Body of pancreas (tissue), 4 donors: ENCODE measurements around the gene CPLX3. TPM values are rescaled to one million over a fixed set of nuclear protein-coding genes. Genes with fewer than 3 reads are reported as not detected.

Source experiments
- ATAC-seq: fragments of 150-250 bp; one replicate; pipeline ENCODE4 v1.9.1; 2016
- DNase-seq, 4 donors: peaks; one replicate each; pipeline ENCODE4 v3.0.0-alpha.2; 2019
- H3K27ac ChIP-seq, 4 donors: fragments of 200-600 bp; sonication (generic); 1 replicate in 3 of 4; 2 replicates in 1 of 4; pipeline versions ENCODE4 v1.5.1 to v1.6.1; 2016 to 2019; ENCODE audit warnings: mild to moderate bottlenecking in 1 of 4, mixed read lengths in 1 of 4, moderate library complexity in 1 of 4
- H3K27me3 ChIP-seq, 2 donors: fragments of 200-600 bp; sonication (generic); one replicate each; pipeline ENCODE4 v1.6.0; 2016; ENCODE audit warnings: mild to moderate bottlenecking in 1 of 2
- H3K36me3 ChIP-seq, 2 donors: fragments of 200-600 bp; sonication (generic); replicated peaks in 1 of 2; 2 replicates each; pipeline ENCODE4 v1.5.1; 2016; ENCODE audit warnings: low read depth in 2 of 2; ENCODE audit not compliant: insufficient read depth in 1 of 2
- H3K4me1 ChIP-seq: fragments of 200-600 bp; sonication (generic); one replicate; pipeline ENCODE4 v1.6.0; 2016
- H3K4me3 ChIP-seq, 2 donors: fragments of 200-600 bp; sonication (generic); 1 replicate in 1 of 2; 2 replicates in 1 of 2; pipeline ENCODE4 v1.5.1; 2016 to 2019
- H3K9me3 ChIP-seq, 3 donors: fragments of 200-600 bp; sonication (generic); 1 replicate in 2 of 3; 2 replicates in 1 of 3; pipeline ENCODE4 v1.5.1; 2016
- POLR2A ChIP-seq, 3 donors: fragments of 450-650 bp; IDR thresholded peaks; one replicate each; pipeline ENCODE4 v1.6.1; 2016; ENCODE audit warnings: antibody characterized with exemption in 3 of 3, mild to moderate bottlenecking in 2 of 3
- WGBS, 2 donors: methylation state at CpG; one replicate each; pipeline ENCODE4 v1.1.5; 2017; 5-methylcytosine and 5-hydroxymethylcytosine counted together
- intact Hi-C: fragments of 100-400 bp; cut with DNase I; formaldehyde crosslinking; loops from one replicate; pipeline ENCODE4 v1.15.1; 2023
- total RNA-seq, 2 donors: library from RNA; depleted of rRNA; stranded (reverse); fragments of >200 nt; gene quantifications; one replicate each; pipeline ENCODE4 v1.1.0, GENCODE V29; 2016
- TF ChIP-seq, protein P1 (sequence below), 7 experiments: fragments of 450-650 bp in 4 of 7; fragments of 200-600 bp in 3 of 7; sonication (generic) in 3 of 7; IDR thresholded peaks; one replicate each; pipeline ENCODE4 v1.5.1; 2016 to 2019; ENCODE audit warnings: antibody characterized with exemption in 7 of 7

The CPLX3 gene
- total RNA-seq, 2 donors from 2014 or later, result not detected

DNA sequence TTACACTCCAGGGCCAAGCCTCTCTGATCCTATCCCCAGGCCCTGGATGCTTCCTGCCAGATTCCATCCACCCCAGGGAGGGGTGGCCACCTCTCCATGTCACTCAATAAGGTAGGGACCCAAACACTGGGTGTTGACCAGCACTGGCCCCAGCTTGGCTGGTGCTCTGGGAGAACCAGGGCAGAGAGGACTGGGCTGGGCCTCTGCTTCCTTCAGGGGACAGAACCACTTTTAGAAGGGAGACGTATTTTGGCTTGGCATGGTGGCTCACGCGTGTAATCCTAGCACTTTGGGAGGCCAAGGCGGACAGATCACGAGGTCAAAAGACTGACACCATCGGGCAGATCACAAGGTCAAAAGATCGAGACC, 4.7 kb upstream of the CPLX3 start:
- no peak overlapping the region for H3K27ac ChIP-seq
- no peak for ATAC-seq
- no peak for DNase-seq
- intact Hi-C loops, result no loop called here
- WGBS, 2 donors, result 77 to 89% methylated on average over 6 to 7 of the region's 7 CpGs
- H3K4me1 ChIP-seq, result peaks cover 3% of the 10 kb centered on the region
- H3K36me3 ChIP-seq, result no peaks in the 10 kb centered on the region
- H3K4me3 ChIP-seq, result no peak overlapping the region
- peaks cover 0 to 2% of the 10 kb centered on the region in 2 donors for H3K27me3 ChIP-seq
- TF ChIP-seq, protein P1, sequence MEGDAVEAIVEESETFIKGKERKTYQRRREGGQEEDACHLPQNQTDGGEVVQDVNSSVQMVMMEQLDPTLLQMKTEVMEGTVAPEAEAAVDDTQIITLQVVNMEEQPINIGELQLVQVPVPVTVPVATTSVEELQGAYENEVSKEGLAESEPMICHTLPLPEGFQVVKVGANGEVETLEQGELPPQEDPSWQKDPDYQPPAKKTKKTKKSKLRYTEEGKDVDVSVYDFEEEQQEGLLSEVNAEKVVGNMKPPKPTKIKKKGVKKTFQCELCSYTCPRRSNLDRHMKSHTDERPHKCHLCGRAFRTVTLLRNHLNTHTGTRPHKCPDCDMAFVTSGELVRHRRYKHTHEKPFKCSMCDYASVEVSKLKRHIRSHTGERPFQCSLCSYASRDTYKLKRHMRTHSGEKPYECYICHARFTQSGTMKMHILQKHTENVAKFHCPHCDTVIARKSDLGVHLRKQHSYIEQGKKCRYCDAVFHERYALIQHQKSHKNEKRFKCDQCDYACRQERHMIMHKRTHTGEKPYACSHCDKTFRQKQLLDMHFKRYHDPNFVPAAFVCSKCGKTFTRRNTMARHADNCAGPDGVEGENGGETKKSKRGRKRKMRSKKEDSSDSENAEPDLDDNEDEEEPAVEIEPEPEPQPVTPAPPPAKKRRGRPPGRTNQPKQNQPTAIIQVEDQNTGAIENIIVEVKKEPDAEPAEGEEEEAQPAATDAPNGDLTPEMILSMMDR (IDR thresholded peaks at IDR 0.05), result no peak
- TF ChIP-seq POLR2A (IDR thresholded peaks at IDR 0.05), result no peak
- H3K9me3 ChIP-seq, result no peaks in the 10 kb centered on the region

DNA sequence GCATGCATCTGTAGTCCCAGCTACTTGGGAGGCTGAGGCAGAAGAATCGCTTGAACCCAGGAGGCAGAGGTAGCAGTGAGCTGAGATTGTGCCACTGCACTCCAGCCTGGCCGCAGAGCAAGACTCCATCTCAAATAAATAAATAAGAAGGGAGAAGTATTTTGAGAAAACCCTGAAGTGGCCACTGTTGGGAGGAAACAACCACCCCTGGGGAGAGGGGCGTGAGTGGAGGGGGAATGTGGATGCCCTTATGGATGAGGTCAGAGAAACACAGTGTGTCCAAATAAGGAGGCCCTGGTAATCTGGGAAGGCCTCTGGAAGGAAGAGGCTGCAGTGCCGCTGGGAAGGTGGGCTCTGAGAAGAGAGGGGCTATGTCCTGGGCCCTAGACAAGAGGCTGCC, 4.2 kb upstream of the CPLX3 start:
- Histone ChIP-seq H3K27ac (no peak overlapping the region), H3K27me3 (peaks cover 0 to 6% of the 10 kb centered on the region in 2 donors), H3K9me3 (no peaks in the 10 kb centered on the region), H3K36me3 (no peaks in the 10 kb centered on the region), H3K4me3 (no peak overlapping the region), H3K4me1 (peaks cover 6% of the 10 kb centered on the region)
- DNase-seq (no peak), ATAC-seq (no peak)
- intact Hi-C loops, result no loop called here
- 82 to 84% methylated on average over 4 of the region's 4 CpGs for WGBS, 2 donors
- no peak for TF ChIP-seq POLR2A (IDR thresholded peaks at IDR 0.05)
- TF ChIP-seq, protein P1 (IDR thresholded peaks at IDR 0.05), result no peak

DNA sequence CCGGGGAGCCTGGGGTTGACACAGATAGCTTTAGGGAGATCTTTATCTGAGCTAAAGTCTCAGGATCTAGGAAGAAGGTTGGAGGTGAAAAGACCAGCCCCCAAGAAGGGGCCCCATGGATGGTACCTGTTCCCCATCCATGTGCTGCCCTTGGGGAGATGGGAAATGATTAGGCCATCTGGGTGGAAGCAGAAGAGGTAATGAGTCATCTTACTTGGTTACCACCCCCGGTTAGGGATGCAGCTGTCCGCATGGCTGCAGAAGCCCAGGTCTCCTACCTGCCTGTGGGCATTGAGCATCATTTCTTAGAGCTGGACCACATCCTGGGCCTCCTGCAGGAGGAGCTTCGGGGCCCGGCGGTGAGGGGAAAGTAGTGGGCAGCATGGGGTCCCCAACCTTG, 3.1 kb upstream of the CPLX3 start:
- intact Hi-C loops, result no loop called here
- WGBS, 2 donors, result 55 to 62% methylated on average over 3 to 6 of the region's 6 CpGs
- Histone ChIP-seq H3K4me3 (no peak overlapping the region), H3K9me3 (no peaks in the 10 kb centered on the region), H3K27ac (no peak overlapping the region), H3K4me1 (peaks cover 6% of the 10 kb centered on the region), H3K27me3 (peaks cover 0 to 17% of the 10 kb centered on the region in 2 donors), H3K36me3 (no peaks in the 10 kb centered on the region)
- TF ChIP-seq, protein P1 (IDR thresholded peaks at IDR 0.05), result no peak
- no peak for TF ChIP-seq POLR2A (IDR thresholded peaks at IDR 0.05)
- DNase-seq (no peak), ATAC-seq (no peak)

DNA sequence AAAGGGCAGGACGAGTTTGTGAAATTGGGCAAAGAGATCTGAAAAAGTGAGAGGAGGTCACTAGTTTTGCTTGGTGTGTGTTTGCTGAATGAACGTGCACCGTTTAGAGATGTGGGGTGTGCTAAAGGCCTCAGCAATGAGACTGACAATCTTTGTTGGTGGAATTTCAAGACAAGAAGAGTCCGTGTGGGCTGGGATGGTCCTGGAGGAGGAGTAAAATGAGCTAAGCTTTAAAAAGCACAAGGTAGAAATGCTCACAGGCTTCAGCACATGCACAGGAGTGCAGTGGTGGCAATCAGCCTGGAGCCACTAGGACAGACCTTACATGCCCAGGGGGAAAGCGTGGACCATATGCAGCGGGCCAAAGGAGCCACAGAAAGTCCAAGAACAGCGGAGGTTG, 1.5 kb upstream of the CPLX3 start:
- peaks cover 6% of the 10 kb centered on the region for H3K4me1 ChIP-seq
- WGBS, 2 donors, result 71 to 73% methylated on average over 7 of the region's 7 CpGs
- intact Hi-C loops, result no loop called here

DNA sequence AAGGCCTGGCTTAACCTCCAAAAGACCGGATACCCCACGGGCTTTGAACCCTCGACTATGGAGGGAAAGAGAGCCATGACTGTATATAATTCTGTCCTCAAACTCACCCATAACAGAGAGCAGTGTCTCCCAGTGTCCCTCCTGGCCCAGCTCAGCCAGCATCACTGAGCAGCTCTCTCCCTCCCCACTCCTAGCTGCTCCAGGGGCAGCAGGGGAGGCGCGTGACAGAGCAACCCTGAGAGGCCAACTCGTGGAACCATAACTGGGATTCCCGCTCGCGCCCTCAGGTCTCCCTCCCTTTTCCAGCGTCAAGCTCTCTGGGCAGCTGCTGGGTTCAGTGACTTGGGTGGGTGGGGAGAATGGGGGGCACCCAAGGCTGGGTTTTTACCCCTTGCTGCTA, 561 bp upstream of the CPLX3 start:
- DNase-seq (no peak), ATAC-seq (no peak)
- intact Hi-C loops, result no loop called here
- Histone ChIP-seq H3K27ac (no peak overlapping the region), H3K27me3 (peaks cover 0 to 18% of the 10 kb centered on the region in 2 donors), H3K9me3 (no peaks in the 10 kb centered on the region), H3K4me3 (no peak overlapping the region), H3K36me3 (no peaks in the 10 kb centered on the region), H3K4me1 (peaks cover 6% of the 10 kb centered on the region)
- WGBS, 2 donors, result 45 to 52% methylated on average over 5 to 10 of the region's 10 CpGs
- TF ChIP-seq, protein P1 (IDR thresholded peaks at IDR 0.05), result no peak
- TF ChIP-seq POLR2A (IDR thresholded peaks at IDR 0.05), result no peak

More for the DNA sequence above, 1.5 kb upstream of the CPLX3 start:
- no peak for TF ChIP-seq POLR2A (IDR thresholded peaks at IDR 0.05)
- TF ChIP-seq, protein P1 (IDR thresholded peaks at IDR 0.05), result no peak
- H3K27me3 ChIP-seq, result peaks cover 0 to 18% of the 10 kb centered on the region in 2 donors
- H3K27ac ChIP-seq, result no peak overlapping the region
- no peak for DNase-seq
- no peak for ATAC-seq
- H3K9me3 ChIP-seq, result no peaks in the 10 kb centered on the region
- no peaks in the 10 kb centered on the region for H3K36me3 ChIP-seq
- no peak overlapping the region for H3K4me3 ChIP-seq
